ENCODE data around the gene CDIP1. TPM values are rescaled to one million over a fixed set of nuclear protein-coding genes. Genes with fewer than 3 reads are reported as not detected.

CDIP1 gene
- total RNA-seq, 1 donor from 2014 or later: 32.2 TPM

DNA sequence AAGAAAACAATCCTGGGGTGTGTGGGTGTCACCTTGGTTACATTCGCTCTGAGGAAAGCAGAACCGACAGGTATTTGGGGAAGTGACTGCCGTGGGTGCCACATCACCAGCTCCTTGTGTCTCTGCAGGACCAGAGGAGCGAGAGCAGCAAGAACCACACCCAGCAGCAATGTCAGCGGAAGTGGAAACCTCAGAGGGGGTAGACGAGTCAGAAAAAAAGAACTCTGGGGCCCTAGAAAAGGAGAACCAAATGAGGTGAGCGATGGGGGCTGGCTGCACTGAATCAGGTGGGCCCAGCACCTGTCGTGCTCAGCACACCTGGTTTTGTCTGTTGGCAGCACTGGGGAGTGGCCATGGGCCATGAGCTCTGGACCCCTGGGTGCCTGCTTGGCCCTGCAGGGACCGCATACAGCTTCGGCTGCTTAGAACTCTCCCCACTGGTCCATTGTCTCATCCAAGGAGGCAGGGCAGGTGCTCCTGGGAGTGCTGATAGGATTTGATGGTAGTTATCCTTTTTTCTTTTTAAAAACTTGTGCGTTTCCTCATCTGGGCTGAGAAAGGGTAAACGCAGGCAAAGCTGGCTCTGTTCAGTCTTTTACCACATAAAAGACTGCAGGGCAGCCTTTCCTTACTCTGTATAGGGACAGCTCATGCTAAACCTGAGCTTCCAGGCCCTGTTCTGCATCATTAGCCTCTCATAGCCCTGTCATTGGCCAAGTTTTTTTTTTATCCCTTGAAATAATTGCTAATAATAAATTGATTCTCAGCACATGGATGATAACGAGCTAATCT, 33.0 kb downstream of the CDIP1 start:
- H3K9me3 Mint-ChIP-seq: no peaks in the 10 kb centered on the region
- no peak overlapping the region for H3K4me3 Mint-ChIP-seq
- peaks cover 13% of the 10 kb centered on the region for H3K4me1 Mint-ChIP-seq
- TF ChIP-seq, protein P1, sequence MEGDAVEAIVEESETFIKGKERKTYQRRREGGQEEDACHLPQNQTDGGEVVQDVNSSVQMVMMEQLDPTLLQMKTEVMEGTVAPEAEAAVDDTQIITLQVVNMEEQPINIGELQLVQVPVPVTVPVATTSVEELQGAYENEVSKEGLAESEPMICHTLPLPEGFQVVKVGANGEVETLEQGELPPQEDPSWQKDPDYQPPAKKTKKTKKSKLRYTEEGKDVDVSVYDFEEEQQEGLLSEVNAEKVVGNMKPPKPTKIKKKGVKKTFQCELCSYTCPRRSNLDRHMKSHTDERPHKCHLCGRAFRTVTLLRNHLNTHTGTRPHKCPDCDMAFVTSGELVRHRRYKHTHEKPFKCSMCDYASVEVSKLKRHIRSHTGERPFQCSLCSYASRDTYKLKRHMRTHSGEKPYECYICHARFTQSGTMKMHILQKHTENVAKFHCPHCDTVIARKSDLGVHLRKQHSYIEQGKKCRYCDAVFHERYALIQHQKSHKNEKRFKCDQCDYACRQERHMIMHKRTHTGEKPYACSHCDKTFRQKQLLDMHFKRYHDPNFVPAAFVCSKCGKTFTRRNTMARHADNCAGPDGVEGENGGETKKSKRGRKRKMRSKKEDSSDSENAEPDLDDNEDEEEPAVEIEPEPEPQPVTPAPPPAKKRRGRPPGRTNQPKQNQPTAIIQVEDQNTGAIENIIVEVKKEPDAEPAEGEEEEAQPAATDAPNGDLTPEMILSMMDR (conservative IDR thresholded peaks at IDR 0.05): no peak
- DNase-seq (ENCODE audit: low read depth, low spot score): no peak
- H3K27ac Mint-ChIP-seq (ENCODE audit: unreplicated experiment): no peak overlapping the region
- no peaks in the 10 kb centered on the region for H3K36me3 Mint-ChIP-seq (ENCODE audit: low read depth)
- no peaks in the 10 kb centered on the region for H3K27me3 Mint-ChIP-seq (ENCODE audit: low read depth)

- no peaks in the 10 kb centered on the region for H3K9me3 Mint-ChIP-seq
- H3K27me3 Mint-ChIP-seq (ENCODE audit: low read depth): no peaks in the 10 kb centered on the region
- H3K27ac Mint-ChIP-seq (ENCODE audit: unreplicated experiment): no peak overlapping the region
- peaks cover 14% of the 10 kb centered on the region for H3K4me1 Mint-ChIP-seq
- DNase-seq (ENCODE audit: low read depth, low spot score): no peak
- H3K4me3 Mint-ChIP-seq: no peak overlapping the region
- TF ChIP-seq, protein P1 (conservative IDR thresholded peaks at IDR 0.05): no peak
- no peaks in the 10 kb centered on the region for H3K36me3 Mint-ChIP-seq (ENCODE audit: low read depth)
These were observed 37.5 kb downstream of the CDIP1 start for GRCh38 chr16:4501071-4501478.

- H3K4me1 Mint-ChIP-seq: peaks cover 14% of the 10 kb centered on the region
- no peaks in the 10 kb centered on the region for H3K36me3 Mint-ChIP-seq (ENCODE audit: low read depth)
- H3K9me3 Mint-ChIP-seq: no peaks in the 10 kb centered on the region
- H3K4me3 Mint-ChIP-seq: no peak overlapping the region
- no peak overlapping the region for H3K27ac Mint-ChIP-seq (ENCODE audit: unreplicated experiment)
- H3K27me3 Mint-ChIP-seq (ENCODE audit: low read depth): no peaks in the 10 kb centered on the region
- TF ChIP-seq, protein P1 (conservative IDR thresholded peaks at IDR 0.05): no peak
- no peak for DNase-seq (ENCODE audit: low read depth, low spot score)
These were observed 38.3 kb downstream of the CDIP1 start for GRCh38 chr16:4500272-4500671.

- Mint-ChIP-seq H3K4me3 (no peak overlapping the region), H3K36me3 (ENCODE audit: low read depth) (no peaks in the 10 kb centered on the region), H3K27me3 (ENCODE audit: low read depth) (no peaks in the 10 kb centered on the region), H3K9me3 (no peaks in the 10 kb centered on the region), H3K27ac (ENCODE audit: unreplicated experiment) (no peak overlapping the region), H3K4me1 (peaks cover 14% of the 10 kb centered on the region)
- no peak for DNase-seq (ENCODE audit: low read depth, low spot score)
- TF ChIP-seq, protein P1 (conservative IDR thresholded peaks at IDR 0.05): no peak
These were observed 39.4 kb downstream of the CDIP1 start for GRCh38 chr16:4499196-4499555.

- peaks cover 14% of the 10 kb centered on the region for H3K4me1 Mint-ChIP-seq
- H3K4me3 Mint-ChIP-seq: no peak overlapping the region
- no peak overlapping the region for H3K27ac Mint-ChIP-seq (ENCODE audit: unreplicated experiment)
These were observed 39.9 kb downstream of the CDIP1 start for GRCh38 chr16:4498546-4499195.

More at GRCh38 chr16:4498546-4499195, 39.9 kb downstream of the CDIP1 start:
- no peaks in the 10 kb centered on the region for H3K36me3 Mint-ChIP-seq (ENCODE audit: low read depth)
- H3K27me3 Mint-ChIP-seq (ENCODE audit: low read depth): no peaks in the 10 kb centered on the region
- no peak for DNase-seq (ENCODE audit: low read depth, low spot score)
- no peaks in the 10 kb centered on the region for H3K9me3 Mint-ChIP-seq
- TF ChIP-seq, protein P1 (conservative IDR thresholded peaks at IDR 0.05): no peak
